PC-3 (cell line): ENCODE results near the gene CTCFL. TPM values are rescaled to one million over a fixed set of nuclear protein-coding genes. Genes with fewer than 3 reads are reported as not detected.

Source experiments
- ATAC-seq: fragments of 200-7000 bp; cut with Tn5 transposase; 2 replicates; pipeline ENCODE4 v1.9.1; 2020; ENCODE audit warnings: mild to moderate bottlenecking, moderate library complexity
- BruUV-seq: library from RNA; stranded (reverse); fragments of 400-500 nt; replicated peaks from 2 replicates; lab custom pipeline; 2021; lab: Mats Ljungman, UMichigan
- CTCF ChIA-PET: fragments of 300-600 bp; sonication (Branson Sonifier 250); formaldehyde crosslinking; loops from one replicate; lab custom pipeline; 2022; ENCODE audit warnings: antibody characterized with exemption; lab: Charles Lee
- POLR2A ChIA-PET: fragments of 300-600 bp; sonication (Branson Sonifier 250); formaldehyde crosslinking; loops from one replicate; lab custom pipeline; 2022; ENCODE audit warnings: antibody characterized with exemption; ENCODE audit not compliant: unreplicated experiment; lab: Charles Lee
- DNase-seq: peaks from one replicate; pipeline ENCODE4 v3.0.0-alpha.2; 2015
- H2AFZ ChIP-seq: fragments of 300-600 bp; sonication (generic); 2 replicates; pipeline ENCODE4 v1.6.0; 2016; ENCODE audit warnings: antibody characterized with exemption, low read length
- H3F3A ChIP-seq: fragments of 300-600 bp; sonication (generic); one replicate; pipeline ENCODE4 v1.6.0; 2017; ENCODE audit warnings: antibody characterized with exemption, low read length, control low read depth, mild to moderate bottlenecking; ENCODE audit not compliant: unreplicated experiment
- H3K27ac ChIP-seq: fragments of 300-600 bp; sonication (generic); 2 replicates; pipeline ENCODE4 v1.5.1; 2016; ENCODE audit warnings: mild to moderate bottlenecking, low read length
- H3K27me3 ChIP-seq: fragments of 300-600 bp; sonication (generic); 2 replicates; pipeline ENCODE4 v1.6.1; 2016; ENCODE audit warnings: low read length, mixed read lengths
- H3K36me3 ChIP-seq: fragments of 300-600 bp; sonication (generic); 2 replicates; pipeline ENCODE4 v1.6.1; 2016; ENCODE audit warnings: low read depth, mixed run types, low read length, mixed read lengths
- H3K4me1 ChIP-seq: fragments of 300-600 bp; sonication (generic); 2 replicates; pipeline ENCODE4 v1.5.1; 2016; ENCODE audit warnings: low read length; ENCODE audit not compliant: insufficient read depth
- H3K4me2 ChIP-seq: fragments of 300-600 bp; sonication (generic); 2 replicates; pipeline ENCODE4 v1.6.0; 2016; ENCODE audit warnings: low read length
- H3K4me3 ChIP-seq: fragments of 300-600 bp; sonication (generic); 2 replicates; pipeline ENCODE4 v1.5.1; 2016; ENCODE audit warnings: mild to moderate bottlenecking, low read length, mixed read lengths
- H3K79me2 ChIP-seq: fragments of 300-600 bp; sonication (generic); 2 replicates; pipeline ENCODE4 v1.6.1; 2017; ENCODE audit warnings: low read length, mixed read lengths
- H3K9ac ChIP-seq: fragments of 300-600 bp; sonication (generic); 2 replicates; pipeline ENCODE4 v1.6.0; 2016; ENCODE audit warnings: mild to moderate bottlenecking, low read length
- H3K9me2 ChIP-seq: fragments of 300-600 bp; sonication (generic); replicated peaks from 2 replicates; pipeline ENCODE4 v1.6.1; 2016; ENCODE audit warnings: mixed run types, low read length, mixed read lengths
- H3K9me3 ChIP-seq: fragments of 300-600 bp; sonication (generic); 2 replicates; pipeline ENCODE4 v1.6.1; 2016; ENCODE audit warnings: low read length, mixed read lengths
- H4K20me1 ChIP-seq: fragments of 300-600 bp; sonication (generic); 2 replicates; pipeline ENCODE4 v1.6.1; 2016; ENCODE audit warnings: low read length, mixed read lengths
- EZH2 ChIP-seq: fragments of 300-600 bp; sonication (generic); IDR thresholded peaks from one replicate; pipeline ENCODE4 v1.6.1; 2017; ENCODE audit warnings: antibody characterized with exemption, mild to moderate bottlenecking, low read length; ENCODE audit not compliant: unreplicated experiment
- EZH2phosphoT487 ChIP-seq: fragments of 300-600 bp; sonication (generic); IDR thresholded peaks from 2 replicates; pipeline ENCODE4 v1.6.1; 2018; ENCODE audit warnings: mild to moderate bottlenecking, antibody characterized with exemption, low read length, borderline replicate concordance
- intact Hi-C: fragments of 100-400 bp; cut with micrococcal nuclease; formaldehyde crosslinking; loops from 2 replicates; pipeline ENCODE4 v1.9.0; 2023
- total RNA-seq: library from RNA; depleted of rRNA; stranded (reverse); fragments of >200 nt; gene quantifications from 2 replicates; pipeline ENCODE4 v1.2.3, GENCODE V29; 2014
- TF ChIP-seq, protein P1 (sequence below): fragments of 300-600 bp; sonication (generic); conservative IDR thresholded peaks from 2 replicates; pipeline ENCODE4 v1.5.1; 2017; ENCODE audit warnings: antibody characterized with exemption, low read depth, mild to moderate bottlenecking, low read length

The CTCFL gene
- total RNA-seq, 1 experiment from 2014 or later: not detected

GRCh38 chr20:57528148-57528547 is 3.2 kb upstream of the CTCFL start:
- POLR2A ChIA-PET: no interaction called here
- H4K20me1 ChIP-seq: no peaks in the 10 kb centered on the region
- H3K9ac ChIP-seq: no peak overlapping the region
- H3K36me3 ChIP-seq: no peaks in the 10 kb centered on the region
- BruUV-seq: no TSS peak
- H3K9me3 ChIP-seq: no peaks in the 10 kb centered on the region
- TF ChIP-seq, protein P1, sequence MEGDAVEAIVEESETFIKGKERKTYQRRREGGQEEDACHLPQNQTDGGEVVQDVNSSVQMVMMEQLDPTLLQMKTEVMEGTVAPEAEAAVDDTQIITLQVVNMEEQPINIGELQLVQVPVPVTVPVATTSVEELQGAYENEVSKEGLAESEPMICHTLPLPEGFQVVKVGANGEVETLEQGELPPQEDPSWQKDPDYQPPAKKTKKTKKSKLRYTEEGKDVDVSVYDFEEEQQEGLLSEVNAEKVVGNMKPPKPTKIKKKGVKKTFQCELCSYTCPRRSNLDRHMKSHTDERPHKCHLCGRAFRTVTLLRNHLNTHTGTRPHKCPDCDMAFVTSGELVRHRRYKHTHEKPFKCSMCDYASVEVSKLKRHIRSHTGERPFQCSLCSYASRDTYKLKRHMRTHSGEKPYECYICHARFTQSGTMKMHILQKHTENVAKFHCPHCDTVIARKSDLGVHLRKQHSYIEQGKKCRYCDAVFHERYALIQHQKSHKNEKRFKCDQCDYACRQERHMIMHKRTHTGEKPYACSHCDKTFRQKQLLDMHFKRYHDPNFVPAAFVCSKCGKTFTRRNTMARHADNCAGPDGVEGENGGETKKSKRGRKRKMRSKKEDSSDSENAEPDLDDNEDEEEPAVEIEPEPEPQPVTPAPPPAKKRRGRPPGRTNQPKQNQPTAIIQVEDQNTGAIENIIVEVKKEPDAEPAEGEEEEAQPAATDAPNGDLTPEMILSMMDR: no peak
- no peak for TF ChIP-seq EZH2phosphoT487
- TF ChIP-seq EZH2: no peak
- H3K4me2 ChIP-seq: no peak overlapping the region
- H3K79me2 ChIP-seq: no peaks in the 10 kb centered on the region
- H3K27me3 ChIP-seq: no peaks in the 10 kb centered on the region
- H3K4me1 ChIP-seq: no peaks in the 10 kb centered on the region
- H3K9me2 ChIP-seq: no peaks in the 10 kb centered on the region
- H3F3A ChIP-seq: no peaks in the 10 kb centered on the region
- H3K27ac ChIP-seq: no peak overlapping the region
- no peak overlapping the region for H2AFZ ChIP-seq
- intact Hi-C loops: no loop called here
- H3K4me3 ChIP-seq: no peak overlapping the region
- ATAC-seq: no peak
- CTCF ChIA-PET: no interaction called here
- DNase-seq: no peak

DNA sequence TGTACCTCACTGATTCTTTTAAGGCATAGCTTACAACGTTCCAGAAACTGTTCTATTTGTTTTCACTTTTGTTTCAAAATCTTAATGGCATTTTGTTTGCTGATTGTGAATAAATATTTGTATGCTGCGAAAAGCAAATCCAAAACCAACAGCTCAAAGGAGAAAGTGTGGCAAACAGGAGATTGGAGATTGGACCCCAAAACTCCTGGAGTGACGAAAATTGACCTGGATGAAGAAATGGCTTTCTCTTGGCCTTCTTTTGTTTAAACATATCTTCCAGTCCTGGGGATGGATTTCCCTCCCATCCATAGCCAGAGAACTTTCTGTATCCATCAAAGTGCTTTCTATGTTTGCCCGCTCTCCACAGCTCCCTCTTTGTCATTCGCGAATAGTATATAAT is 2.8 kb upstream of the CTCFL start:
- no peaks in the 10 kb centered on the region for H4K20me1 ChIP-seq
- H3K79me2 ChIP-seq: no peaks in the 10 kb centered on the region
- no peak overlapping the region for H2AFZ ChIP-seq
- no peak overlapping the region for H3K4me2 ChIP-seq
- H3K27me3 ChIP-seq: no peaks in the 10 kb centered on the region
- TF ChIP-seq EZH2phosphoT487: no peak
- TF ChIP-seq EZH2: no peak
- TF ChIP-seq, protein P1: no peak
- POLR2A ChIA-PET: no interaction called here
- H3F3A ChIP-seq: no peaks in the 10 kb centered on the region
- no peaks in the 10 kb centered on the region for H3K9me2 ChIP-seq
- DNase-seq: no peak
- H3K9me3 ChIP-seq: no peaks in the 10 kb centered on the region
- H3K36me3 ChIP-seq: no peaks in the 10 kb centered on the region
- ATAC-seq: no peak
- intact Hi-C loops: no loop called here
- no peak overlapping the region for H3K27ac ChIP-seq
- H3K9ac ChIP-seq: no peak overlapping the region
- BruUV-seq: no TSS peak
- CTCF ChIA-PET: no interaction called here
- no peaks in the 10 kb centered on the region for H3K4me1 ChIP-seq
- no peak overlapping the region for H3K4me3 ChIP-seq

GRCh38 chr20:57526885-57527460 is 2.0 kb upstream of the CTCFL start:
- intact Hi-C loops: no loop called here

More at GRCh38 chr20:57526885-57527460, 2.0 kb upstream of the CTCFL start:
- H3K4me3 ChIP-seq: no peak overlapping the region
- H3F3A ChIP-seq: no peaks in the 10 kb centered on the region
- ChIA-PET POLR2A (no interaction called here), CTCF (no interaction called here)
- H3K9ac ChIP-seq: no peak overlapping the region
- H3K79me2 ChIP-seq: no peaks in the 10 kb centered on the region
- no peak for ATAC-seq
- H4K20me1 ChIP-seq: no peaks in the 10 kb centered on the region
- no peaks in the 10 kb centered on the region for H3K9me3 ChIP-seq
- no peaks in the 10 kb centered on the region for H3K36me3 ChIP-seq
- no peaks in the 10 kb centered on the region for H3K27me3 ChIP-seq
- no peak overlapping the region for H2AFZ ChIP-seq
- no peak overlapping the region for H3K4me2 ChIP-seq
- no TSS peak for BruUV-seq
- H3K27ac ChIP-seq: no peak overlapping the region
- DNase-seq: no peak
- no peaks in the 10 kb centered on the region for H3K9me2 ChIP-seq
- no peaks in the 10 kb centered on the region for H3K4me1 ChIP-seq
- TF ChIP-seq EZH2 (no peak), EZH2phosphoT487 (no peak)
- TF ChIP-seq, protein P1: no peak
